SW480 (cell line): Measurements from ENCODE around the gene SHMT2.
A peak's percentile ranks its signal among the peaks of the same experiment; 100 is the strongest.

Experiments
- DNase-seq: peaks from one replicate; pipeline ENCODE4 v3.0.0-alpha.2; 2016; ENCODE audit warnings: low spot score

The SHMT2 gene

GRCh38 chr12:57215065-57215464, 14.4 kb upstream of the SHMT2 start:
- DNase-seq: no peak

DNA sequence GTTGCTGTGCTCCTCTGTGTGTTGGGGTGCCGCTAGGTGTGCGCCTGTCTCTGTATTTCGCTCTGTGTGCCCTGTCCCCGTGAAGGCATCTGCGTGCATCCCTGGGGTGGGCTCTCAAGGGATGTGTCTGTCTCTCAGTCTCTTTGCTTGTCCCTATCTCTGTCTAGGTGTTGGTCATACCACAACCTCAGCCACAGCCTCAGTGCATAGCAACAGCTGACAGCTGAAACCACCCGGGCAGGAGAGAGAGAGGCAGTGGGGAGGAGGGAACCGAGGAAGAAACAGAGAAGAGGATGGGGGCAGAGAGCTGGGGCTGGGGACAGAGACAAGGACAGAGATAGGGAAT, 13.9 kb upstream of the SHMT2 start:
- no peak for DNase-seq

- peak; percentile 41 for DNase-seq
Observed at GRCh38 chr12:57216014-57216911, 13.2 kb upstream of the SHMT2 start, which contains the start of gene NXPH4. Gene NXPH4 (plus strand): TSS chr12:57216794. CDS start chr12:57216970, 176 bp downstream.

DNA sequence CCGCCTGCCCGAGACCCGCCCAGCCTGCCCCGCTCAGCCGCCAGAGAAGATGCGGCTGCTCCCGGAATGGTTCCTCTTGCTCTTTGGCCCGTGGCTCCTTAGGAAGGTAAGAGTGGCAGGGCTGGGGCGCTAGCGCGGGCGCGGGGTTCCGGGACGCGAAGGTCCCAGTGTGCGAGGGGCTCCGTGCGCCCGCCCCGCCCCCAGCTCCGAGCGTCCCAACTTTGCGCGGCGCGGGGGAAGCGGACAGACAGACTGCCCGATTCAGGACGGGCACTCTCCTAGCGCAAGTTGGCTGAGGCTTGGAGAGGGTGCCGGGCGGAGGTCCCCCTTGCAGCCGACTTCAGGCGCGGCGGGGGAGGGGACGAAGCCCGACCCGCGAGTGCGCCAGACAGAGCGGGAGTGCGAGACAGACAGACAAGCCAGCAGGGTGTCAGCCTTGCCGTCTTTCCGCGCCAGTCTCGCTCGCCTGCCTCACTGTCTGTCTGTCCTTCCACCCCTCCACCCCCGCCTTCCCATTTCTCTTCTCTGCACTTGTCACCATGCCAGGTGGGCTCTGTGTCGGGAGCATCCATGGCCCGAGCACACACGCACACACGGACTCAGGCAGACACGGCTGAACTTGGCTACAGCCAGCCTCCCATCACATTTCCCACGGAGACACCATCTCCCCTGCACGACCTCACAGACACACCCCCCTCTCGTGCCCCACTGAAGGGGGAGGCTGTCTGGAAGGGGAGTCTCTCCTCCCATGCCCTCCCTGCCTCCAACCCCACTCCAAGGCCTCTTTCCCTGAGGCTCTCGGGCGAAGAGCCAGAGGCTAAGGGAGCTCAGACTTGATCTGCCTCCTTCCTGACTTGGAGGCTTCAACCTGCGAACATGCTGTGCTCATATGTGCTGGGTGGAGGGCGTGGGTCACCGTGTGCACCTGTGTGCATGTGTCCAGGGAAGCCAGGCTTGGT, 12.3 kb upstream of the SHMT2 start:
- DNase-seq: no peak

DNA sequence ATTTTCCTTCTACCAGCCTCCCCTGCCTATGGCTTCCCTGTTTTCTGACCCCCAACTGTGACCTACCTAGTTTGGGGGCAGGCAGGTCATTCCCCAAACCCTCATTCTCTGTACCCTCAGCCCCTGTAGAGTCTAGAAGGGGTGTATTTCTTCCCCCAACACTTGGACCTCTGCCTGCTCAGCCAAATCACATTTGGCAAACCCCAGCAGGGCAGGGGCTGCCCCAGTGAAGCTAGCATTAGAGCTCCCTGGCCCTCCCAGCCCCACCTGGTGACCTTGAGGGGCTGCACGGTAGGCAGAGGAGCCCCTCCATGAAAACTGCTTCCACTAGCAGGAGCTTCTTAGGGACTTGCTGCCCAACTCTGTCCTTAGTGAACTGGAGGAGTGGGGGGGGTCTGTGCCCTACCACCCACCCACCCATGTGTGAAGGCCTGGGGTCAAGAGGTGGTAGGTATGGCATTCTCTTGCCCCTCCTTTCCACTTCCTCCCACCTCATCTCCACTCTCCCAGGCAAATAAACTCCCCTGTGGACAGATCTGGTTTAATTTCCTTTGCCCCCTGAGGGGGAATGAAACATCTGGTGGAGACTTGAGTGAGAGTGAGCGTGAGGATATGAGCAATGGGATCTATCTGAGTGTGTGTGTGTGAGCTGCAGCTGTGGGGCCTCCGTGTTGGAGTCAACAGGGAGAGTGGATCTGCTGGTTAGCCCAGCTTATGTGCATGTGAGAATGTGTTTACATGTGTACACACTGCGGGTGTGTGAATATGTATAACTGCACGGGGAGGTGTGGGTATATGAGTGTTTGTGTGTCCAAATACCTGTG, 11.3 kb upstream of the SHMT2 start:
- DNase-seq: no peak

DNA sequence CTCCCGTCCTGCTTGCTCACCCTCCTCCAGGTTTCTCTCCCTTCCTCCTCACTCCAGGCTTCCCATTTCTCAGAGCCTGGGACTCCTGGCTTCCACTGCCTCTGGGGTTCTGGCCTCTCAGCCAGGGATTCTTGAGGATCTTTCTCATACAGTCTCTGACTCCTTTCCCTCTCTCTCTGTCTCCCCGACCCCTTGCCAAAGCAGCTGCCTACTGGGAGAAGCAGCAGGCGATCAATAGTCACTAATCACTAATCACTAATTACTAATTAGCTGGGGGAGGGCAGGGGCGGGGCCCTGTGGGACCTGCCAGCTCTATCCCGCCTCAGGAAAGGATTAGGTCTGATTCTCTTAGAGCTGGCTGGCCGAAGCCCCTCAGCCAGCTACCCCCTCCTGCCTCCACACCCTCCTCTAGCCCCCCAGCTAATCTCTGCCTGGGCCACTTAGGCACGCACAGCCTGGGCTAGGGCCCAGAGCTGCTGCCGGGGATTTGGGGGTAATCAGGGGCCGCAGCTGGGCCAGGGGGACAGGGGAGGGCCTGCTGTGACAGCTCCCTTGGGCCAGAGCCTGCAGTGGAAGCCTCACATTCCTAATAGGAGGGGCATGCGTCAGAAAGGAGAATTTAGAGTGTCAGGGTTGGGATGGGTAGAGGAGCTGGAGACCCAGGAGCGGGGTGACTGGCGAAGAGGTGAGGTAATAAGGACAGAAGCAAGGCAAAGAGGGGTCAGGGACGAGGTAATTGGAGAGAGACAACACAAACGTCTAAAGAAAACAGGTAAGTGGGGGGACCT, 10.1 kb upstream of the SHMT2 start:
- DNase-seq: no peak

DNA sequence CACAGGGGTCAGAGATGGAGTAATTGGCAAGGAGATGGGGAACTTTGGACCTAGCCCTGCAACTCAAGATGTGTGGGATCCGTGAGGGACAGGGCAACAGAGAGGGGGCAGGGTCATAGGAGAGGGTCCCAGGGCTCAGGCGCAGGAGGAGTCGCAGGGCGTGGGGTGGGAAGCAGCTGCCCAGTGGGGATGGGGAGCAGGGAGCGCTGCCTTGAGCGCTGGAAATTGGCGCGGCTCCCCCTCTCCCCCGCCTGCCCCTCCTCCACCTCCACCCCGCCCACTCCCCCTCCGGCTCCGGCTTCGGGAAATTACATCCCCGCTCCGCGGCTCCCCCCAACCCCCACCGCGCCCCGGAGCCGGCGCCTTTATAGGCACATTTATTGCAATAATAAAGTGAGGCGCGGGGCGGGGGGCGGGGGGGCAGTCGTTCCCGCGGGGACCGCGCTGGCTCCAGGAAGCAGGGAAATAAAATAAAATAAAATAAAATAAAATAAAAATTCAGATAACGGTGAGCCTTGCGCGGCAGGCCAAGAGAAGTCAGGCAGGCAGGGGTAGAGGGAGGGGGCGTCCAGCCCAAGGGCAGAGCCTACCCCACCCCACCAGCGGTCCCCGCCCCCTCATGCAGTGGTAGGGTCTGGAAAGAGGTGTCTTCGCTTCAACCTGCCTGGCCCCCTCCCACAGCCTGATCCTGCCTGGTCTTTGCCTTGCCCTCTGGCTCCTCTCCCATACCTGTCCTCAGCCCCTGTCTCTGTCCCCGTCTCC, 9.3 kb upstream of the SHMT2 start:
- DNase-seq: no peak

GRCh38 chr12:57220770-57221168, 8.7 kb upstream of the SHMT2 start:
- DNase-seq: no peak

DNA sequence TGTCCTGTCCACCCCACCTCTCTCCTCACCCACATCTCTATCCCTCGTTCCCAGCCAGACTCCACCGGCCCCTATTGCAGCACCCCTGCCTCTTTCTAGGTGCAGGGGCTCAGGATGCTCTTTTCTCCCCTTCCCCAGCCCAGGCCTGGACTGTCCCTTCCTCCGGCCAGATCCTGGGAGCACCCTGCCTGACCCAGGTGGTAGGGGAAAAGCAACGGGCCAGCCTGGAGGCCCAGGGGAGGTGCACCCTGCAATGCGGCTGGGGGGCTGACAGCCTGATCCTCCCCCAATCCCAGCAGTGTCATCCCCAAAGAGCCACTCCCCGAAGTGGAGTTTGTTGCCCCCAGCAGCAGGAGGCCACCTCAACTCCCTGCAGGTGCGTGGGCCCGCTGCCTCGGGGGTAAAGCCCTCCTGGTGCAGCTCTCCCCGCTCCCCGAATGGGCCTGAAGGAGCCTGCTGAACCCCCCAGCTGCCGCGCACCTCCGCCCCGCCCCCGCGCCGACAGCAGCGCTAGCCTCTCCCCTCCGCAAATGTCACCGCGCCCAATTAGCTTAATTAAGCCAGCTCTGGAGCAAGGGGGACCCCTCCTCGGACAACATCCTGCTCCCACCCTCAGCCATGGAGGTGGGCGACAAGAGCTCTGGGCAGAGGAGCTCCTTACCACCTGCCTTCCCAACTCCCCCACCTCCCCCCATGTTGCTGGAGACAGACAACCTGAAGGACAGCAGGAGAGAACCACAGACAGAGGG, 8.2 kb upstream of the SHMT2 start:
- DNase-seq: no peak

- DNase-seq: no peak
Observed at GRCh38 chr12:57222286-57223190, 7.0 kb upstream of the SHMT2 start.

- DNase-seq: no peak
Observed at GRCh38 chr12:57223191-57224165, 6.0 kb upstream of the SHMT2 start.

DNA sequence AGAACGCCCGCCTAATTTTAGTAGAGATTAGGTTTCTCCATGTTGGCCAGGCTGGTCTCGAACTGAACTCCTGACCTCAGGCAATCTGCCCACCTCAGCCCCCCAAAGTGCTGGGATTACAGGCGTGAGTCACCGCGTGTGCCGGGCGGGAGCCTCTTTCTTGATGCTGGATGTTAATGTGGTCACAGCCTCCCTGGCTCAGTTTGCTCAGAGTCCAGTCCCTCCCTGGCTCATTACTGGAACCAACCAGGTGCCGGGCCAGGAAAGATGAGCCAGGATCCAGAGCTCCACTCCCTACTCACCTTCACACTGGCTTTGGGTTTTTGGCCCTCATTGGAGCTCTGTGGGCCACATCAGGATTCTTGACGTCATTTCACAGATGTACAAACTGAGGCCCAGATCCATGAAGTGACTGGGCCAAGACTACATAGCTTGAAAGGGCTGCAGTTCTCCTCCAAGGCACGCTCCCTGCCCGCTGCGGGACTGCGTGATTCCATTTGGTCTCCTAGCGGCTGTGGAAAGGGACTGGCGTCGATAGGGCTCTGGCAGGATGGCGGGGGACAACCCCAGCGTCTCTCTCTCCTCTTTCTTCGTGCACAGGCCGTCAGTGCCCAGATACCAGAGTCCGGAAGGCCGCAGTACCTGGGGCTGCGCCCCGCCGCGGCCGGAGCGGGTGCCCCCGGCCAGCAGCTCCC, 5.1 kb upstream of the SHMT2 start:
- DNase-seq: no peak

- no peak for DNase-seq
Observed at GRCh38 chr12:57224973-57225679, 4.4 kb upstream of the SHMT2 start.

DNA sequence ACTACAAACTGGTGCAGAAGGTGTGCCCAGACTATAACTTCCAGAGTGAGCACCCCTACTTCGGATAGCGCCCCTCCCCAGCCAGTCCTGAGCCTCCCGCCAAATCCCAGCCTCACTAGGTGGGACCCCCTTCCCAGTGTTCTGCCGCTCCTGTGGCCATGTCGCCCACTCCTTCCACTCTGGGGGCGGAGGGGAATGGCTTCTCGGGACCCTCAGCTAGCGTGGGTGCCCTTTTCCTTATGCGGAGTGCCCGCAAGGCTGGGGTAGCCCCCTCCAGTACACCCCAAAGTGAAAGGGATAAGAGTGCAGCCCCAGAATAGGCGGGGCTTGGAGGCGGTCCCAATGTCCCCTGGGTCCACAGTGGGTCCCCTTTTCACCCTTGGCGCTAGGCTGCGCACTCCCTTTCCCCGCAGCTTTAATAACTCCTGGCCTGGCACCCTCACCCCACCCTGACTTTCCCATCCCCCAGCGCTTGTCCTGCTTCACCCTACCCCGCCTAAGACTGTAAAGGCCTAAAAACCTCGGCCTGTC, 3.8 kb upstream of the SHMT2 start:
- no peak for DNase-seq

DNA sequence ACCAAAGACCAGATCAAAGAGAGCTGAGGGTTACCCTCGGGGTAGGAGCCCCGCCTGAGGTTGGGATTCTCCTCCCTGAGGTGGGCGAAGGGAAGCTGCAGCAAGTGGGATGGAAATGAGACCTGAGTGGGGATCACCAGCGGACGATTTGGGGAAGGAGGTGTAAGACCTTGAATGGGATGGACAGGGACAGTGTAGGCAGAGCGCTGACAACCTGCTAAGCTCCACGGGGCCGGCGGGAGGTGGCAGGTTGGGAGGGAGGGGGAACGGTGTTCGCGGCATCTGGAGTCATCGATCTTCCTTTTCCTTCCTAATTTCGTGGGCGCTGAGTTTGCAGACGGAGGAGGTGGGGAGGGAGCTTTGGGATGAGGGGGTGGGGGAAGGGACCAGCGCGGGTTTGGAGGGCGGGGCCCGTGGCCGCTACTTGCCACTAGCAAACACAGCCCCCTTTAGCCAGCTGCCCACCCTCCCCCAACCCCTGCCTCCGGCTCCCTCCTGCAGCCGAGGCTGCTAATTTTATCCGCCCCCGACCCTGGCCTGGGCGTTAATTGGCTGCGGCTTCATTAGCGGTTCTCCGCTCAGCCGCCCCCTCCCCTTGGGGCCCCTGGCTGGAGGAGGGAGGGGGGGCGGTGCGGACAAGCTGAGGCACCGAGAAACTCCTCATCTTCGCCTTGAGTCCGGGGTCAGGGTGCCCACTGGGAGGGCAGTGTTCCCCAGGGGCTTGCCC, 2.8 kb upstream of the SHMT2 start:
- no peak for DNase-seq
